ENCODE results near the gene ARMC9.
"Not testable (repeated sequence)": the region's sequence is repeated elsewhere in the genome, so short reads cannot be mapped to it uniquely, and the experiment has no call there.

The ARMC9 gene

DNA sequence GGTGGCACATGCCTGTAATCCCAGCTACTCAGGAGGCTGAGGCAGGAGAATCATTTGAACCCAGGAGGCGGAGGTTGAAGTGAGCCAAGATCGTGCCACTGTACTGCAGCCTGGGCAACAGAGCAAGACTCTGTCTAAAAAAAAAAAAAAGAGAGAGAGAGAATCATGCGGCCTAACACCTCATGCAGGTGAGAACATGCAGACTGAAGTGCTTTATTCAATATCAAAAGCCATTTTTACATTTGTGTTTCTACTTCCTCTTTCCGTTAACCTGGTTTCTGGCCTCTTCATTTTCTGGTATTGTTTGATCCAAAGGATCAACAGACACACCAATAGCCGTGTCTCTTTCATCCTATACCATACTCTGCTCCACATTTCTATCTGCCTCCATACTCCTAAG lies 19.6 kb upstream of the ARMC9 start:
- H3K4me2 ChIP-seq (ENCODE audit: insufficient read depth, low read length, poor library complexity, severe bottlenecking); H3K18ac ChIP-seq (ENCODE audit: low read length); H2AK5ac ChIP-seq (ENCODE audit: low read depth, low read length); H4K91ac ChIP-seq (ENCODE audit: low read depth, low read length, poor library complexity); H3K4me3 ChIP-seq (ENCODE audit: low read length in 2 of 2); H3K9me3 ChIP-seq (replicated peaks in 1 of 2; ENCODE audit: control insufficient read depth in 2 of 2, insufficient read depth in 1 of 2, low read depth in 1 of 2, low read length in 2 of 2); H2BK15ac ChIP-seq (ENCODE audit: low read length); H3K4me1 ChIP-seq (ENCODE audit: control insufficient read depth in 2 of 2, insufficient read depth in 1 of 2, low read depth in 1 of 2, low read length in 2 of 2); H3K27me3 ChIP-seq (ENCODE audit: control insufficient read depth in 3 of 3, insufficient read depth in 3 of 3, low read depth in 1 of 3, low read length in 3 of 3); H2BK120ac ChIP-seq (ENCODE audit: low read depth, low read length); H3K14ac ChIP-seq (ENCODE audit: low read length); H2BK12ac ChIP-seq (ENCODE audit: low read length); H2AFZ ChIP-seq (ENCODE audit: low read length); H2BK5ac ChIP-seq (ENCODE audit: low read length); H3K4ac ChIP-seq (ENCODE audit: low read length); H3K9ac ChIP-seq (ENCODE audit: low read depth, low read length, poor library complexity); H4K8ac ChIP-seq (ENCODE audit: low read depth, low read length); H3K27ac ChIP-seq (replicated peaks; ENCODE audit: low read length); DNase-seq (ENCODE audit: low spot score); H3K23ac ChIP-seq (ENCODE audit: low read depth, low read length, poor library complexity); H3K79me1 ChIP-seq (ENCODE audit: low read depth, low read length): not testable (repeated sequence)
- no CpG with 5 or more reads among the region's 5 CpGs for whole genome bisulfite sequencing, 2 donors (ENCODE audit: extremely low coverage in 2 of 2, insufficient read length in 2 of 2, insufficient replicate concordance in 1 of 2)
- peaks cover 1 to 22% of the 10 kb centered on the region in 2 donors for H3K36me3 ChIP-seq (replicated peaks in 1 of 2; ENCODE audit: control insufficient read depth in 2 of 2, insufficient read depth in 2 of 2, low read length in 2 of 2)

DNA sequence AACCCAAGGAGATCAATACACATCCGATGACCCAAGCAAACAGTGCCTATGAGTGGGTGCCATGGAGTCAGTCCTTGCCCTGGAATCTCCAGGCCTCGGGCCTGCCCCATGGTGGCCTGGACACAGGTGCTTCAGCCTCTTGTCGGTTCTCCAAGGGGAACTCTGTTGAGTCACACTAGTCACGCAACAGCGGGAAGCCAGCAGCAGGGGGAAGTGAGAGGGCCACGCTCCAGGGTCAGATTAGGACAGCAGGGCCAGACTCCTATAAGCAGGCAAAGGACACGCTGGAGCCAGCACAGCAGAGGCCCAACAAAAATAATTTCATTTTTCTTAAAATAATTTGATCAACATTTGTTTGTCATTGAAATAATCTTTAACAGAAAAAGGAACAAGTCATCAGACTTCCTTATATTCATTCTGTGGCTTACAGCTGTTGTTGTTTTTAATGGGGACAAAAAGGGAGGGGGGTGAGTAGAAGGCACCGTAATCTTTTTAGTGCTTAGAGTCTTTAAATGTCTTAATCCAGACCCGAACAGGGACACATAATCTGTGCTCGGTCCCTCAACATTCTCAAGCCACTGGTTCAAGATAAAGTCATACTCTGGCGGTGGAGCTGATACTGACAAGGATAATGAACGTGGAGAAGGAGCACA lies 16.4 kb upstream of the ARMC9 start:
- no peak overlapping the region for H3K27ac ChIP-seq (replicated peaks; ENCODE audit: low read length)
- WGBS, 2 donors (ENCODE audit: extremely low coverage in 2 of 2, insufficient read length in 2 of 2, insufficient replicate concordance in 1 of 2) = no CpG with 5 or more reads among the region's 12 CpGs

DNA sequence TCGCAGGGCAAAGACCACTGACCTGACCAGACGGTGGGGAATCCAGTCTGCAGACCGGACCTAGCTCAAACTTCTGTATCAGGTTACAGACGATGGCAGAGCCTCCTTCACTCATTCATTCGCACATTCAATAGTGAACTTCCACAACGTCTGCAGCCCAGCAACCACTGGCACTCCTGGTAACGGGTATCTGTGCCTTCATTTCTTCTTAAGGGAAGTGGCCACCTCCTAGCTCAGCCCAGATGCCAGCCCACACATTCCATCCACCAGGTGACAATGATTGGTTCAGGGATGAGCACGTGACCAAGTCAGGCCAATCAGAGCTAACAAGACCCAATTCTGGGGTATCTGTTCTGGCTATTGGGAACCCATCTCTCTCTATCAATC lies 15.9 kb upstream of the ARMC9 start:
- Histone ChIP-seq H2BK15ac (ENCODE audit: low read length) (no peak overlapping the region), H2AFZ (ENCODE audit: low read length) (peak overlapping the region; percentile 0), H3K18ac (ENCODE audit: low read length) (no peak overlapping the region), H3K4me3 (ENCODE audit: low read length in 2 of 2) (no peak overlapping the region), H2AK5ac (ENCODE audit: low read depth, low read length) (no peak overlapping the region), H3K27me3 (ENCODE audit: control insufficient read depth in 3 of 3, insufficient read depth in 3 of 3, low read depth in 1 of 3, low read length in 3 of 3) (no peaks in the 10 kb centered on the region), H3K9me3 (replicated peaks in 1 of 2; ENCODE audit: control insufficient read depth in 2 of 2, insufficient read depth in 1 of 2, low read depth in 1 of 2, low read length in 2 of 2) (no peaks in the 10 kb centered on the region), H3K79me1 (ENCODE audit: low read depth, low read length) (no peaks in the 10 kb centered on the region), H3K27ac (replicated peaks; ENCODE audit: low read length) (no peak overlapping the region), H2BK120ac (ENCODE audit: low read depth, low read length) (no peak overlapping the region), H2BK12ac (ENCODE audit: low read length) (no peak overlapping the region), H3K9ac (ENCODE audit: low read depth, low read length, poor library complexity) (no peak overlapping the region), H2BK5ac (ENCODE audit: low read length) (no peak overlapping the region), H3K4me1 (ENCODE audit: control insufficient read depth in 2 of 2, insufficient read depth in 1 of 2, low read depth in 1 of 2, low read length in 2 of 2) (peaks cover 0 to 7% of the 10 kb centered on the region in 2 donors), H4K8ac (ENCODE audit: low read depth, low read length) (no peak overlapping the region), H3K4ac (ENCODE audit: low read length) (no peak overlapping the region), H3K23ac (ENCODE audit: low read depth, low read length, poor library complexity) (no peak overlapping the region), H3K36me3 (replicated peaks in 1 of 2; ENCODE audit: control insufficient read depth in 2 of 2, insufficient read depth in 2 of 2, low read length in 2 of 2) (no peaks in the 10 kb centered on the region), H4K91ac (ENCODE audit: low read depth, low read length, poor library complexity) (no peak overlapping the region), H3K4me2 (ENCODE audit: insufficient read depth, low read length, poor library complexity, severe bottlenecking) (no peak overlapping the region), H3K14ac (ENCODE audit: low read length) (no peak overlapping the region)
- DNase-seq (ENCODE audit: low spot score) = no peak
- WGBS, 2 donors (ENCODE audit: extremely low coverage in 2 of 2, insufficient read length in 2 of 2, insufficient replicate concordance in 1 of 2) = no CpG with 5 or more reads among the region's 8 CpGs

More for the DNA sequence above, 16.4 kb upstream of the ARMC9 start:
- no peak overlapping the region for H2BK12ac ChIP-seq (ENCODE audit: low read length)
- no peak overlapping the region for H4K8ac ChIP-seq (ENCODE audit: low read depth, low read length)
- H3K4ac ChIP-seq (ENCODE audit: low read length) = no peak overlapping the region
- no peak overlapping the region for H3K23ac ChIP-seq (ENCODE audit: low read depth, low read length, poor library complexity)
- H3K79me1 ChIP-seq (ENCODE audit: low read depth, low read length) = no peaks in the 10 kb centered on the region
- H3K4me1 ChIP-seq (ENCODE audit: control insufficient read depth in 2 of 2, insufficient read depth in 1 of 2, low read depth in 1 of 2, low read length in 2 of 2) = peaks cover 0 to 7% of the 10 kb centered on the region in 2 donors
- H3K36me3 ChIP-seq (replicated peaks in 1 of 2; ENCODE audit: control insufficient read depth in 2 of 2, insufficient read depth in 2 of 2, low read length in 2 of 2) = no peaks in the 10 kb centered on the region
- no peak overlapping the region for H3K14ac ChIP-seq (ENCODE audit: low read length)
- no peaks in the 10 kb centered on the region for H3K27me3 ChIP-seq (ENCODE audit: control insufficient read depth in 3 of 3, insufficient read depth in 3 of 3, low read depth in 1 of 3, low read length in 3 of 3)
- peak overlapping the region; percentile 0 for H2AFZ ChIP-seq (ENCODE audit: low read length)
- H2AK5ac ChIP-seq (ENCODE audit: low read depth, low read length) = no peak overlapping the region
- H2BK5ac ChIP-seq (ENCODE audit: low read length) = no peak overlapping the region
- no peak overlapping the region for H2BK15ac ChIP-seq (ENCODE audit: low read length)
- H3K9ac ChIP-seq (ENCODE audit: low read depth, low read length, poor library complexity) = no peak overlapping the region
- H3K18ac ChIP-seq (ENCODE audit: low read length) = peak overlapping the region; percentile 15
- H2BK120ac ChIP-seq (ENCODE audit: low read depth, low read length) = no peak overlapping the region
- peak overlapping the region in 1 of 2 donors; percentile 2 for H3K4me3 ChIP-seq (ENCODE audit: low read length in 2 of 2)
- H3K4me2 ChIP-seq (ENCODE audit: insufficient read depth, low read length, poor library complexity, severe bottlenecking) = no peak overlapping the region
- no peak for DNase-seq (ENCODE audit: low spot score)
- H3K9me3 ChIP-seq (replicated peaks in 1 of 2; ENCODE audit: control insufficient read depth in 2 of 2, insufficient read depth in 1 of 2, low read depth in 1 of 2, low read length in 2 of 2) = no peaks in the 10 kb centered on the region
- H4K91ac ChIP-seq (ENCODE audit: low read depth, low read length, poor library complexity) = no peak overlapping the region

DNA sequence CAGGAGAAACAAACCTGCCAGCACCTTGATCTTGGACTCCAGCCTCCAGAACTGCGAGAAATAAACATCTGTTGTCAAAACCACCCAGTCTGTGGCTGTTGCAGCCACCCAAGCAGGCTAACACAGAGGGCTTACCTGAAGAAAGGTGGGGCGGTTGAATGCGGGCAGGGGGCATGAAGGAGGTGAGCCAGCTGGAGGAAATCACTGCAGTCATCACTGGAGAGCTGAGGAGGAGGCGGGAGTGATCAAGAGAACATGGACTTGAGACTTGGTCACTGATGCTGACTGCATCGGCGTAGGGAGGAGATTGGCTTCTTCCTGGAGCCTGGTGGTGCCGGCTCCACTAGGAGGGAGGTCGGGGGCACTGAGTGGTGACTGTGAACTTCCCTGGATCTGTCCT lies 14.6 kb upstream of the ARMC9 start:
- Histone ChIP-seq H3K79me1 (ENCODE audit: low read depth, low read length) (no peaks in the 10 kb centered on the region), H2AK5ac (ENCODE audit: low read depth, low read length) (peak overlapping the region; percentile 72), H2AFZ (ENCODE audit: low read length) (no peak overlapping the region), H2BK120ac (ENCODE audit: low read depth, low read length) (no peak overlapping the region), H2BK5ac (ENCODE audit: low read length) (no peak overlapping the region), H3K27ac (replicated peaks; ENCODE audit: low read length) (no peak overlapping the region), H3K14ac (ENCODE audit: low read length) (no peak overlapping the region), H4K91ac (ENCODE audit: low read depth, low read length, poor library complexity) (no peak overlapping the region), H2BK12ac (ENCODE audit: low read length) (no peak overlapping the region), H3K27me3 (ENCODE audit: control insufficient read depth in 3 of 3, insufficient read depth in 3 of 3, low read depth in 1 of 3, low read length in 3 of 3) (no peaks in the 10 kb centered on the region), H2BK15ac (ENCODE audit: low read length) (peak overlapping the region; percentile 39), H4K8ac (ENCODE audit: low read depth, low read length) (no peak overlapping the region), H3K23ac (ENCODE audit: low read depth, low read length, poor library complexity) (no peak overlapping the region), H3K36me3 (replicated peaks in 1 of 2; ENCODE audit: control insufficient read depth in 2 of 2, insufficient read depth in 2 of 2, low read length in 2 of 2) (no peaks in the 10 kb centered on the region), H3K4me2 (ENCODE audit: insufficient read depth, low read length, poor library complexity, severe bottlenecking) (no peak overlapping the region), H3K9ac (ENCODE audit: low read depth, low read length, poor library complexity) (no peak overlapping the region), H3K4me3 (ENCODE audit: low read length in 2 of 2) (no peak overlapping the region), H3K9me3 (replicated peaks in 1 of 2; ENCODE audit: control insufficient read depth in 2 of 2, insufficient read depth in 1 of 2, low read depth in 1 of 2, low read length in 2 of 2) (no peaks in the 10 kb centered on the region), H3K4ac (ENCODE audit: low read length) (no peak overlapping the region), H3K4me1 (ENCODE audit: control insufficient read depth in 2 of 2, insufficient read depth in 1 of 2, low read depth in 1 of 2, low read length in 2 of 2) (peaks cover 0 to 7% of the 10 kb centered on the region in 2 donors), H3K18ac (ENCODE audit: low read length) (no peak overlapping the region)
- no peak for DNase-seq (ENCODE audit: low spot score)
- no CpG with 5 or more reads among the region's 8 CpGs for WGBS, 2 donors (ENCODE audit: extremely low coverage in 2 of 2, insufficient read length in 2 of 2, insufficient replicate concordance in 1 of 2)
